ENCODE data around the gene PACRGL.
"Not testable (repeated sequence)": the region's sequence is repeated elsewhere in the genome, so short reads cannot be mapped to it uniquely, and the experiment has no call there.

PACRGL gene

GRCh38 chr4:20724915-20725314, 24.7 kb downstream of the PACRGL start:
- DNase-seq, result no peak

GRCh38 chr4:20735931-20736330, 35.7 kb downstream of the PACRGL start:
- no peak for DNase-seq

- DNase-seq, result not testable (repeated sequence)
Observed at GRCh38 chr4:20746000-20746399, 45.7 kb downstream of the PACRGL start.

GRCh38 chr4:20752641-20753040, 52.4 kb downstream of the PACRGL start:
- no peak for DNase-seq

- no peak for DNase-seq
Observed at GRCh38 chr4:20754036-20754435, 53.8 kb downstream of the PACRGL start.

- DNase-seq, result no peak
Observed at GRCh38 chr4:20760053-20760452, 59.8 kb downstream of the PACRGL start.

- no peak for DNase-seq
Observed at GRCh38 chr4:20761382-20761781, 61.1 kb downstream of the PACRGL start.

- no peak for DNase-seq
Observed at GRCh38 chr4:20761826-20762225, 61.6 kb downstream of the PACRGL start.

- DNase-seq, result no peak
Observed at GRCh38 chr4:20764366-20764992, 64.2 kb downstream of the PACRGL start.

GRCh38 chr4:20773144-20773997, 73.1 kb downstream of the PACRGL start:
- peak; percentile 64 for DNase-seq

- DNase-seq, result no peak
Observed at GRCh38 chr4:20778896-20779295, 78.6 kb downstream of the PACRGL start.

- not testable (repeated sequence) for DNase-seq
Observed at GRCh38 chr4:20783134-20783533, 82.9 kb downstream of the PACRGL start.

- no peak for DNase-seq
Observed at GRCh38 chr4:20787940-20788665, 87.8 kb downstream of the PACRGL start.

Measured in NCI-H1092 treated with DMSO at 0.1 percent for 48 hours (cell line).